ENCODE measurements around the gene TMEM221.

Gene TMEM221

GRCh38 chr19:17436094-17436873, 12.2 kb downstream of the TMEM221 start:
- Histone ChIP-seq H3K79me2 (ENCODE audit: insufficient read depth, low read length) (no peaks in the 10 kb centered on the region), H3K4me2 (ENCODE audit: insufficient read depth, low read length) (no peak overlapping the region), H4K20me1 (ENCODE audit: insufficient read depth, low read length) (no peaks in the 10 kb centered on the region), H3K36me3 (ENCODE audit: insufficient read depth, low read length) (no peaks in the 10 kb centered on the region), H2AFZ (ENCODE audit: low read depth, low read length) (no peak overlapping the region), H3K27me3 (ENCODE audit: insufficient read depth, low read length, poor library complexity) (no peaks in the 10 kb centered on the region), H3K9ac (ENCODE audit: low read depth, low read length) (no peak overlapping the region), H3K9me3 (ENCODE audit: insufficient read depth, low read length, severe bottlenecking) (no peaks in the 10 kb centered on the region), H3K4me3 (ENCODE audit: low read depth in 1 of 2, low read length in 2 of 2) (no peak overlapping the region), H3K4me1 (ENCODE audit: insufficient read depth, low read length) (no peaks in the 10 kb centered on the region), H3K27ac (ENCODE audit: low read length) (no peak overlapping the region)
- DNase-seq (no peak), ATAC-seq (ENCODE audit: insufficient read depth, low read depth) (no peak)
- TF ChIP-seq, protein P1, sequence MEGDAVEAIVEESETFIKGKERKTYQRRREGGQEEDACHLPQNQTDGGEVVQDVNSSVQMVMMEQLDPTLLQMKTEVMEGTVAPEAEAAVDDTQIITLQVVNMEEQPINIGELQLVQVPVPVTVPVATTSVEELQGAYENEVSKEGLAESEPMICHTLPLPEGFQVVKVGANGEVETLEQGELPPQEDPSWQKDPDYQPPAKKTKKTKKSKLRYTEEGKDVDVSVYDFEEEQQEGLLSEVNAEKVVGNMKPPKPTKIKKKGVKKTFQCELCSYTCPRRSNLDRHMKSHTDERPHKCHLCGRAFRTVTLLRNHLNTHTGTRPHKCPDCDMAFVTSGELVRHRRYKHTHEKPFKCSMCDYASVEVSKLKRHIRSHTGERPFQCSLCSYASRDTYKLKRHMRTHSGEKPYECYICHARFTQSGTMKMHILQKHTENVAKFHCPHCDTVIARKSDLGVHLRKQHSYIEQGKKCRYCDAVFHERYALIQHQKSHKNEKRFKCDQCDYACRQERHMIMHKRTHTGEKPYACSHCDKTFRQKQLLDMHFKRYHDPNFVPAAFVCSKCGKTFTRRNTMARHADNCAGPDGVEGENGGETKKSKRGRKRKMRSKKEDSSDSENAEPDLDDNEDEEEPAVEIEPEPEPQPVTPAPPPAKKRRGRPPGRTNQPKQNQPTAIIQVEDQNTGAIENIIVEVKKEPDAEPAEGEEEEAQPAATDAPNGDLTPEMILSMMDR (IDR thresholded peaks at IDR 0.05; ENCODE audit: borderline replicate concordance, extremely low read depth, low read length, poor library complexity, severe bottlenecking): no peak
- TF ChIP-seq EZH2 (IDR thresholded peaks at IDR 0.05; ENCODE audit: borderline replicate concordance, low read depth, low read length, severe bottlenecking): no peak

DNA sequence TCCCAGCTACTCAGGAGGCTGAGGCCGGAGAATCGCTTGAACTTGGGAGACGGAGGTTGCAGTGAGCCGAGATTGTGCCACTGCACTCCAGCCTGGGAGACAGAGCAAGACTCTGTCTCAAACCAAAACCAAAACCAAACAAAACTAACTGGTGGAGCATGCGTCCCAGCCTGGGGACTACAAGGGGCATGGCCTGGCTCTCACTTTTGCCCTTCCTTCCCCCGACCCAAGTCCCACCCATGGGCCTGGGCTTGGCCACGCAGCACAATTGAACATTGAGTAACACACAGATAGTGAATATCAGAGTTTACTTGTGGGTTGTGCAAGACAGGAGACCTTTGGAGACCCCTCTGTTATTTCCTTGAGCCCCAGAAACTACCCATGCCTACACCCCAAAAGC, 13.2 kb downstream of the TMEM221 start:
- DNase-seq: no peak
- Histone ChIP-seq H4K20me1 (ENCODE audit: insufficient read depth, low read length) (no peaks in the 10 kb centered on the region), H3K36me3 (ENCODE audit: insufficient read depth, low read length) (no peaks in the 10 kb centered on the region), H3K4me1 (ENCODE audit: insufficient read depth, low read length) (no peaks in the 10 kb centered on the region), H3K4me2 (ENCODE audit: insufficient read depth, low read length) (no peak overlapping the region), H3K27ac (ENCODE audit: low read length) (no peak overlapping the region), H3K9me3 (ENCODE audit: insufficient read depth, low read length, severe bottlenecking) (no peaks in the 10 kb centered on the region), H3K9ac (ENCODE audit: low read depth, low read length) (no peak overlapping the region), H3K79me2 (ENCODE audit: insufficient read depth, low read length) (no peaks in the 10 kb centered on the region), H2AFZ (ENCODE audit: low read depth, low read length) (no peak overlapping the region), H3K4me3 (ENCODE audit: low read depth in 1 of 2, low read length in 2 of 2) (no peak overlapping the region), H3K27me3 (ENCODE audit: insufficient read depth, low read length, poor library complexity) (no peaks in the 10 kb centered on the region)
- no peak for ATAC-seq (ENCODE audit: insufficient read depth, low read depth)
- no peak for TF ChIP-seq EZH2 (IDR thresholded peaks at IDR 0.05; ENCODE audit: borderline replicate concordance, low read depth, low read length, severe bottlenecking)
- TF ChIP-seq, protein P1 (IDR thresholded peaks at IDR 0.05; ENCODE audit: borderline replicate concordance, extremely low read depth, low read length, poor library complexity, severe bottlenecking): no peak

DNA sequence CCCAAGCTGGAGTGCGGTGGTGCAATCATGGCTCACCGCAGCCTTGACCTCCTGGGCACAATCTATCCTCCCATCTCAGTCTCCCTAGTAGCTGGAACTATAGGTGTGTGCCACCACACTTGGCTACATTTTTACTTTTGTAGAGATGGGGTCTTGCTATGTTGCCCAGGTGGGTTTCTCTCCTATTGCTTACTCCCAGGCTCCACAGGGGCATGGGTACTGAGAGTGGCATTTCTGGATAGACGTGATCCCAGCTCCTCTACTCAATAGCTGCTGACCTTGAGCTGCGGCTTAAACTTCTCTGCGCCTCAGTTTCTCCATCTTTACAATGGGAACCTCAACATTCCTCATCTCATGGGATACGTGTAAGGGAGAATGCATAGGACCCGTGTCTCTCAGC, 17.1 kb downstream of the TMEM221 start:
- H3K79me2 ChIP-seq (ENCODE audit: insufficient read depth, low read length): no peaks in the 10 kb centered on the region
- no peaks in the 10 kb centered on the region for H3K36me3 ChIP-seq (ENCODE audit: insufficient read depth, low read length)
- TF ChIP-seq, protein P1 (IDR thresholded peaks at IDR 0.05; ENCODE audit: borderline replicate concordance, extremely low read depth, low read length, poor library complexity, severe bottlenecking): no peak
- H2AFZ ChIP-seq (ENCODE audit: low read depth, low read length): no peak overlapping the region
- H3K4me2 ChIP-seq (ENCODE audit: insufficient read depth, low read length): no peak overlapping the region
- no peaks in the 10 kb centered on the region for H4K20me1 ChIP-seq (ENCODE audit: insufficient read depth, low read length)
- DNase-seq: no peak
- H3K27me3 ChIP-seq (ENCODE audit: insufficient read depth, low read length, poor library complexity): no peaks in the 10 kb centered on the region
- H3K4me1 ChIP-seq (ENCODE audit: insufficient read depth, low read length): no peaks in the 10 kb centered on the region
- no peak for ATAC-seq (ENCODE audit: insufficient read depth, low read depth)
- no peak overlapping the region for H3K4me3 ChIP-seq (ENCODE audit: low read depth in 1 of 2, low read length in 2 of 2)
- no peak overlapping the region for H3K27ac ChIP-seq (ENCODE audit: low read length)
- no peaks in the 10 kb centered on the region for H3K9me3 ChIP-seq (ENCODE audit: insufficient read depth, low read length, severe bottlenecking)
- H3K9ac ChIP-seq (ENCODE audit: low read depth, low read length): no peak overlapping the region

Data from DND-41 (cell line).